GM18907 (cell line): ENCODE measurements around the gene CTXN1.
"Not testable (repeated sequence)": the region's sequence is repeated elsewhere in the genome, so short reads cannot be mapped to it uniquely, and the experiment has no call there.

Experiments used
- ATAC-seq: cut with Tn5 transposase; IDR thresholded peaks from one replicate; pipeline ENCODE4 v1.9.1; 2021; ENCODE audit warnings: mild to moderate bottlenecking, moderate library complexity; ENCODE audit not compliant: unreplicated experiment

CTXN1 gene

GRCh38 chr19:7902796-7903243 lies 23.1 kb downstream of the CTXN1 start:
- ATAC-seq: no peak

GRCh38 chr19:7901337-7901736 lies 24.6 kb downstream of the CTXN1 start:
- ATAC-seq: no peak

GRCh38 chr19:7900931-7901330 lies 25.0 kb downstream of the CTXN1 start:
- no peak for ATAC-seq

GRCh38 chr19:7900401-7900870 lies 25.5 kb downstream of the CTXN1 start:
- no peak for ATAC-seq

- no peak for ATAC-seq
Measured at GRCh38 chr19:7899751-7900378, 26.1 kb downstream of the CTXN1 start.

- no peak for ATAC-seq
Measured at GRCh38 chr19:7898967-7899366, 27.0 kb downstream of the CTXN1 start.

- ATAC-seq: no peak
Measured at GRCh38 chr19:7897292-7897691, 28.6 kb downstream of the CTXN1 start.

- no peak for ATAC-seq
Measured at GRCh38 chr19:7895565-7895964, 30.4 kb downstream of the CTXN1 start.

- no peak for ATAC-seq
Measured at GRCh38 chr19:7894612-7895309, 31.2 kb downstream of the CTXN1 start.

GRCh38 chr19:7893362-7894101 lies 32.4 kb downstream of the CTXN1 start:
- ATAC-seq: not testable (repeated sequence)

GRCh38 chr19:7888826-7889217 lies 37.1 kb downstream of the CTXN1 start:
- ATAC-seq: no peak

- ATAC-seq: no peak
Measured at GRCh38 chr19:7888145-7888825, 37.6 kb downstream of the CTXN1 start, which contains the start of gene LRRC8E. LRRC8E (plus strand) TSS chr19:7888510; CDS start chr19:7895604, 7,094 bp downstream.

- no peak for ATAC-seq
Measured at GRCh38 chr19:7887408-7888144, 38.4 kb downstream of the CTXN1 start.

- no peak for ATAC-seq
Measured at GRCh38 chr19:7885818-7886217, 40.1 kb downstream of the CTXN1 start.

GRCh38 chr19:7883796-7884570 lies 42.0 kb downstream of the CTXN1 start:
- no peak for ATAC-seq

- ATAC-seq: no peak
Measured at GRCh38 chr19:7883105-7883504, 42.8 kb downstream of the CTXN1 start.

GRCh38 chr19:7881910-7882309 lies 44.0 kb downstream of the CTXN1 start:
- ATAC-seq: no peak

- ATAC-seq: no peak
Measured at GRCh38 chr19:7879836-7880235, 46.1 kb downstream of the CTXN1 start.

GRCh38 chr19:7879111-7879807 lies 46.7 kb downstream of the CTXN1 start:
- no peak for ATAC-seq
